Transverse colon (tissue), 3 donors: ENCODE measurements around the gene DNM1.

Source experiments
- EP300 ChIP-seq: sonication (generic); formaldehyde crosslinking; IDR thresholded peaks from one replicate; pipeline ENCODE4 v1.6.1; 2017; ENCODE audit warnings: antibody characterized with exemption, low read depth
- POLR2A ChIP-seq: fragments of 450-650 bp; IDR thresholded peaks from one replicate; pipeline ENCODE4 v1.6.1; 2016; ENCODE audit warnings: antibody characterized with exemption, mild to moderate bottlenecking, moderate library complexity
- TF ChIP-seq, protein P1 (sequence below), 5 experiments: fragments of 200-600 bp in 3 of 5; fragments of 450-650 bp in 2 of 5; sonication (generic) in 3 of 5; IDR thresholded peaks; 1 replicate in 2 of 5; 2 replicates in 3 of 5; pipeline ENCODE4 v1.5.1; 2016 to 2017; ENCODE audit warnings: antibody characterized with exemption in 5 of 5, inconsistent platforms in 3 of 5, mild to moderate bottlenecking in 2 of 5, moderate library complexity in 1 of 5

DNA sequence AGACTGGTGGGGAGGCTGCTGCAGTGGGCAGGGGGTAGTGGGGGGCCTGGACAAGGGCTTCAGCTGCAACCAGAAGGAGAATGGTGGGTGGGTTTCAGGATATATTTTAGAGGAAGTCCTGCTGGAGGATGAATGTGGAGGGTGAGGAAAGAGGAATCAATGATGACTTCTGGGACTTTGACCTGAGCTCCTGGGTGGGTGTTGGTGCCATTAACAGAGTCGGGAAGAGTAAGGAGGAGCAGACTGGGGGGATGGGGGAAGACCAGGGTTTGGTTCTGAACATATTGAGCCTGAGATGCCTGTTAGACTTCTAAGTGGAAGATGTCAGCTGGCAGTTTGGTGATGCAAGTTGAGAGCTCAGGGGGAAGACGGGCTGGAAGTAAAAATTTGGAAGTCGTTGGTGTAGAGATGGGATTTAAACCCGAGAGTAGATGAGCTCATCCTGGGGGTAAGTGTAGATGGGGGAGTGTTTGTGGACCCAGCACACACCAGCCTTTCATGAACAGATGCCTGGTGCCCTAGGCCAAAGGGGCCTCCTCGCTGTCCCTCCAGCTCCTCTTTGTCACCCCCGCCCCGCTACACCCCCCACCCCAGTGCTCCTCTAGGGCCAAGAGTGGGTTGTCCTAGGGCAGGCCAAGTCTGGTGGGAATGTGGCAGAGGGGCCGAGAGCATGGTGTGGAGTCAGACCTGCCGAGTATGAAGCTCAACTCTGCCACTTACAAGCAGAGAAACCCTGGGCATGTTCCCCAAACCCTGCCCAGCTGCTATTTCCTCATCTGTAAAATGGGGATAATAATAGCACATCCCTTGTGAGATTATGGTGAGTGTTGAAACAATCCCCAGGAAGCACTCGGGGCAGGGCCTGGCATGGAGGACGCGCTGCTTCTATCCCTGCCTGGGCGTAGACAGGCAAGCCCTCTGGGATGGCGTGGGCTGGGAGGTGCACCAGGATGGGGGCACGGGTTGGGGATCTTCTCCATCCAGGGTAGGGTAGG, 4.0 kb downstream of the DNM1 start:
- no peak for TF ChIP-seq EP300
- TF ChIP-seq, protein P1, sequence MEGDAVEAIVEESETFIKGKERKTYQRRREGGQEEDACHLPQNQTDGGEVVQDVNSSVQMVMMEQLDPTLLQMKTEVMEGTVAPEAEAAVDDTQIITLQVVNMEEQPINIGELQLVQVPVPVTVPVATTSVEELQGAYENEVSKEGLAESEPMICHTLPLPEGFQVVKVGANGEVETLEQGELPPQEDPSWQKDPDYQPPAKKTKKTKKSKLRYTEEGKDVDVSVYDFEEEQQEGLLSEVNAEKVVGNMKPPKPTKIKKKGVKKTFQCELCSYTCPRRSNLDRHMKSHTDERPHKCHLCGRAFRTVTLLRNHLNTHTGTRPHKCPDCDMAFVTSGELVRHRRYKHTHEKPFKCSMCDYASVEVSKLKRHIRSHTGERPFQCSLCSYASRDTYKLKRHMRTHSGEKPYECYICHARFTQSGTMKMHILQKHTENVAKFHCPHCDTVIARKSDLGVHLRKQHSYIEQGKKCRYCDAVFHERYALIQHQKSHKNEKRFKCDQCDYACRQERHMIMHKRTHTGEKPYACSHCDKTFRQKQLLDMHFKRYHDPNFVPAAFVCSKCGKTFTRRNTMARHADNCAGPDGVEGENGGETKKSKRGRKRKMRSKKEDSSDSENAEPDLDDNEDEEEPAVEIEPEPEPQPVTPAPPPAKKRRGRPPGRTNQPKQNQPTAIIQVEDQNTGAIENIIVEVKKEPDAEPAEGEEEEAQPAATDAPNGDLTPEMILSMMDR (IDR thresholded peaks at IDR 0.05) = no peak
- TF ChIP-seq POLR2A = no peak
